Fibroblast of pulmonary artery (primary cell): ENCODE results near the gene MLLT3.

Experiments
- DNase-seq: peaks from one replicate; pipeline ENCODE4 v3.0.0-alpha.2; 2010; ENCODE audit warnings: low read depth
- H3K4me3 ChIP-seq: replicated peaks from 2 replicates; pipeline ENCODE4 v1.5.1; 2011; ENCODE audit warnings: low read depth, mild to moderate bottlenecking, control low read depth, low read length, moderate library complexity
- CTCF ChIP-seq: IDR thresholded peaks from 2 replicates; pipeline ENCODE4 v1.5.1; 2011; ENCODE audit warnings: mild to moderate bottlenecking, control low read depth, low read length, inconsistent platforms; ENCODE audit errors: missing control alignments

MLLT3 gene

GRCh38 chr9:20496328-20496727, 126.0 kb downstream of the MLLT3 start:
- no peak overlapping the region for H3K4me3 ChIP-seq
- no peak for DNase-seq
- no peak for TF ChIP-seq CTCF

- no peak for DNase-seq
- H3K4me3 ChIP-seq: no peak overlapping the region
- TF ChIP-seq CTCF: no peak
Measured at GRCh38 chr9:20495098-20495497, 127.2 kb downstream of the MLLT3 start.

- no peak for DNase-seq
- no peak for TF ChIP-seq CTCF
- no peak overlapping the region for H3K4me3 ChIP-seq
Measured at GRCh38 chr9:20494035-20494434, 128.3 kb downstream of the MLLT3 start.

- no peak for DNase-seq
- no peak for TF ChIP-seq CTCF
- H3K4me3 ChIP-seq: no peak overlapping the region
Measured at GRCh38 chr9:20492772-20493171, 129.5 kb downstream of the MLLT3 start.

GRCh38 chr9:20491612-20492011, 130.7 kb downstream of the MLLT3 start:
- no peak for TF ChIP-seq CTCF
- no peak for DNase-seq
- H3K4me3 ChIP-seq: no peak overlapping the region

GRCh38 chr9:20490246-20490834, 132.0 kb downstream of the MLLT3 start:
- H3K4me3 ChIP-seq: no peak overlapping the region
- DNase-seq: no peak
- TF ChIP-seq CTCF: no peak

- no peak for DNase-seq
- no peak overlapping the region for H3K4me3 ChIP-seq
- TF ChIP-seq CTCF: no peak
Measured at GRCh38 chr9:20488691-20489090, 133.6 kb downstream of the MLLT3 start.
